Measurements from ENCODE around the gene TNS4. TPM values are rescaled to one million over a fixed set of nuclear protein-coding genes. Genes with fewer than 3 reads are reported as not detected.

Gene TNS4
- total and polyA plus RNA-seq, 2 of the 4 experiments (the other 2 are of a cell fraction), result not detected

DNA sequence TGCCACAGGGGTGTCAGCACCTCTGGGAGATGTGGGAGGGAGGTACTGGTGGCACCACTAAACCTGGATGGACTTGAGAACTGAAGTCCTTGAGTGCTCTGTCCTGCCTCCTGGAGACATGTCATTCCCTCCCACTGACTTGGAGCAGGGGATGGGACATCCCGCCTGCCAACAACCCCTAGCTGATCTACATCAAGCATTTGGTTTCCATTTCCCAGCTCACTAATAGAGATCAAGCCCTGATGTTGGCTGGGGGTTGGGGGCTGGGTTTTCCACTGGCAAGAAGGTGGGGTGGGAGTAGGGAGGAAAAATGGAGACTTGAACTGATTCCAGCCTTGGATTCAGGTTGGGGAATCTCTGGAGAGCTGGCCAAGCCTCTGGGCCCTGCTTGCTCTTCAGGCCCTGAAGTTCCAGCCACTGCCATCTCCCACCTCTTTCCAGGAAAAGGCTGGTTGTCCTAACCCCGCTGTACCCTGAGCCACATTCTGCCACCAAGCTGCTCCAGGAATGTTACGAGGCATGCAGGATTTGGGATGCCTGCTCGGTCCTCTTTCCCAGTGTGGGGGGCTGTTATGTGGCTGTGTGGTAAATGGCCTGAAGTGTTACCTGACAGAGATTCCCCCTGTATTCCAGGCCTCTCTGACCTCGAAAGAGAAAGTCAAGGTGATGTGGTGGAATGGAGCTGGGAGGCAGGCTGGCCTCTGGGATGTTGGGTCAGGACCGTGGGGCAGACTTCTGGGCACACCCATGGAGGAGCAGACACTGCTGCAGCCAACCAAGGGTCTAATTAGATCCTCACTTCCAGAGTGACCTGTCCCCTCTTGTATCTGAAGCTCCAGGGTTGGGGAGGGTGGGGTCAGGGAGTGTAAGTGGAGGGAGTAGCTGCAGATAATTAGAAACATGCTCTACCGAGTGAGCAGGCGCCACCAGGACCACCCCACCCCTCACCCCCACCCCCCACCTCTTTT, 41.5 kb downstream of the TNS4 start:
- in situ Hi-C loops (cut with MboI; ENCODE audit: low sequenced_read_pairs) (no loop called here), dilution Hi-C loops (cut with HindIII; ENCODE audit: low sequenced_read_pairs, unreplicated experiment) (no loop called here), intact Hi-C loops (cut with micrococcal nuclease) (no loop called here)
- Histone ChIP-seq H3K27me3 (ENCODE audit: control insufficient read depth, insufficient read depth, low read length) (no peaks in the 10 kb centered on the region), H3K36me3 (ENCODE audit: control insufficient read depth, insufficient read depth, low read length) (peaks cover 38% of the 10 kb centered on the region), H3K18ac (ENCODE audit: low read depth, low read length) (no peak overlapping the region), H2AK5ac (ENCODE audit: low read depth, low read length) (no peak overlapping the region), H3K9me3 (ENCODE audit: control insufficient read depth, insufficient read depth, low read length) (no peaks in the 10 kb centered on the region), H3K27ac (ENCODE audit: insufficient read depth, low read length) (peak overlapping the region; percentile 26; the same call in 1 of the 2 replicates), H2BK5ac (ENCODE audit: low read depth, low read length, poor library complexity, severe bottlenecking) (no peak overlapping the region), H2AFZ (replicated peaks; ENCODE audit: low read length, poor library complexity) (no peak overlapping the region), H4K91ac (ENCODE audit: insufficient read depth, low read depth, low read length) (no peak overlapping the region), H4K8ac (ENCODE audit: low read depth in 2 of 2, low read length in 2 of 2) (peak overlapping the region in 1 of 2 experiments; percentile 62; a peak in 1 of 4 replicates), H2BK120ac (ENCODE audit: low read depth, low read length) (peak overlapping the region; percentile 3; the same call in 1 of the 2 replicates), H3K14ac (replicated peaks; ENCODE audit: low read depth, low read length) (no peak overlapping the region), H3K79me1 (ENCODE audit: low read depth in 1 of 2, low read length in 2 of 2) (peaks cover 0 to 34% of the 10 kb centered on the region in 2 experiments; a peak in 2 of 4 replicates), H3K23ac (ENCODE audit: low read depth, low read length) (0 out of 2 replicates have a peak overlapping the region, but pooled peaks have one; percentile 12), H2BK15ac (ENCODE audit: low read depth, low read length) (no peak overlapping the region), H2BK20ac (ENCODE audit: low read depth, low read length) (no peak overlapping the region; the same call in 1 of the 2 replicates), H3K9me1 (ENCODE audit: insufficient read depth, low read length) (peaks cover 39% of the 10 kb centered on the region), H3K4me3 (ENCODE audit: insufficient read depth, low read depth, low read length) (no peak overlapping the region), H4K5ac (ENCODE audit: low read depth, low read length) (no peak overlapping the region), H3K4me1 (ENCODE audit: control insufficient read depth, insufficient read depth, low read length) (peaks cover 29% of the 10 kb centered on the region), H3K56ac (ENCODE audit: extremely low read depth, insufficient read depth, low read length) (no peak overlapping the region), H4K20me1 (ENCODE audit: insufficient read depth, low read length) (peaks cover 39% of the 10 kb centered on the region), H3K4ac (ENCODE audit: low read depth, low read length) (0 out of 2 replicates have a peak overlapping the region, but pooled peaks have one; percentile 15), H2AK9ac (replicated peaks; ENCODE audit: low read depth, low read length, poor library complexity) (peak overlapping the region; percentile 0), H3K4me2 (ENCODE audit: low read depth, low read length) (no peak overlapping the region), H3K9ac (ENCODE audit: low read depth, low read length) (no peak overlapping the region)
- TF ChIP-seq CTCF (conservative IDR thresholded peaks at IDR 0.05; ENCODE audit: low read depth, low read length), result no peak
- TF ChIP-seq POLR2A (IDR thresholded peaks at IDR 0.05; ENCODE audit: low read depth, low read length), result no peak
- no peak for TF ChIP-seq ELK1 (IDR thresholded peaks at IDR 0.05; ENCODE audit: borderline replicate concordance, low read depth, low read length)
- no peak for TF ChIP-seq RCOR1 (IDR thresholded peaks at IDR 0.05; ENCODE audit: insufficient replicate concordance, low read length)
- TF ChIP-seq FOS (IDR thresholded peaks at IDR 0.05; ENCODE audit: low read depth, low read length), result no peak
- TF ChIP-seq RAD21 (IDR thresholded peaks at IDR 0.05; ENCODE audit: low read length), result no peak
- no peak for TF ChIP-seq USF2 (IDR thresholded peaks at IDR 0.05; ENCODE audit: low read depth, low read length)
- no peak for TF ChIP-seq RFX5 (IDR thresholded peaks at IDR 0.05; ENCODE audit: low read depth, low read length)
- no peak for TF ChIP-seq MAFK (IDR thresholded peaks at IDR 0.05; ENCODE audit: low read depth, low read length)
- no peak for ATAC-seq (ENCODE audit: low read depth)
- ChIA-PET CTCF (no interaction called here), POLR2A (ENCODE audit: unreplicated experiment) (interaction anchor here (0.6 kb wide), 2 partner anchors 15 to 27 kb away, joined by 3 to 6 read pairs; no protein-coding TSS in a partner anchor)
- no CpG with 5 or more reads among the region's 8 CpGs for WGBS, 2 experiments (ENCODE audit: extremely low coverage in 2 of 2, insufficient read length in 1 of 2)
- no TSS peak for BruUV-seq (replicated peaks)
- no peak for DNase-seq
